NCI-H146 (cell line): ENCODE measurements around the gene SLC37A4.
"Not testable (repeated sequence)": the region's sequence is repeated elsewhere in the genome, so short reads cannot be mapped to it uniquely, and the experiment has no call there.

Experiments
- DNase-seq: peaks from one replicate; lab custom pipeline; 2025; lab: John Stamatoyannopoulos, UW

SLC37A4 gene

GRCh38 chr11:119041821-119042514 is 11.3 kb upstream of the SLC37A4 start:
- DNase-seq = no peak

- DNase-seq = not testable (repeated sequence)
Measured at GRCh38 chr11:119039471-119039870, 8.8 kb upstream of the SLC37A4 start.

- no peak for DNase-seq
Measured at GRCh38 chr11:119038884-119039283, 8.2 kb upstream of the SLC37A4 start.

- no peak for DNase-seq
Measured at GRCh38 chr11:119034813-119035212, 4.1 kb upstream of the SLC37A4 start.

GRCh38 chr11:119033421-119033820 is 2.7 kb upstream of the SLC37A4 start:
- DNase-seq = not testable (repeated sequence)

GRCh38 chr11:119031912-119032280 is 1.2 kb upstream of the SLC37A4 start:
- no peak for DNase-seq

GRCh38 chr11:119030029-119030328 is 698 bp downstream of the SLC37A4 start:
- no peak for DNase-seq

- DNase-seq = peak; percentile 6
Measured at GRCh38 chr11:119029340-119030028, 1.2 kb downstream of the SLC37A4 start.

GRCh38 chr11:119029069-119029339 is 1.7 kb downstream of the SLC37A4 start:
- no peak for DNase-seq

- DNase-seq = no peak
Measured at GRCh38 chr11:119028346-119029068, 2.2 kb downstream of the SLC37A4 start.

GRCh38 chr11:119027561-119028345 is 2.9 kb downstream of the SLC37A4 start:
- no peak for DNase-seq

GRCh38 chr11:119026970-119027369 is 3.7 kb downstream of the SLC37A4 start:
- no peak for DNase-seq

- no peak for DNase-seq
Measured at GRCh38 chr11:119025978-119026766, 4.5 kb downstream of the SLC37A4 start.

GRCh38 chr11:119025541-119025940 is 5.1 kb downstream of the SLC37A4 start:
- no peak for DNase-seq

GRCh38 chr11:119025099-119025473 is 5.6 kb downstream of the SLC37A4 start:
- no peak for DNase-seq

GRCh38 chr11:119024430-119025098 is 6.1 kb downstream of the SLC37A4 start:
- no peak for DNase-seq

GRCh38 chr11:119023741-119024140 is 6.9 kb downstream of the SLC37A4 start:
- no peak for DNase-seq

- no peak for DNase-seq
Measured at GRCh38 chr11:119021631-119022030, 9.0 kb downstream of the SLC37A4 start.

- DNase-seq = no peak
Measured at GRCh38 chr11:119019996-119020395, 10.7 kb downstream of the SLC37A4 start.

GRCh38 chr11:119018074-119018938 is 12.4 kb downstream of the SLC37A4 start, which contains the start of the genes RPS25 and TRAPPC4:
RPS25 (minus strand) TSS chr11:119018343; CDS start chr11:119018284, 59 bp downstream.
TRAPPC4 (plus strand) TSS chr11:119018766; CDS start chr11:119018796, 30 bp downstream.
- DNase-seq = peak; percentile 96
